MM.1S (cell line): ENCODE results near the gene SUSD3.

ENCODE experiments used
- DNase-seq: peaks from one replicate; pipeline ENCODE4 v3.0.0-alpha.2; 2015
- H2AFZ ChIP-seq: fragments of 300-600 bp; sonication (generic); 2 replicates; pipeline ENCODE4 v1.6.0; 2016; ENCODE audit warnings: antibody characterized with exemption, low read length
- H3F3A ChIP-seq: fragments of 300-600 bp; sonication (generic); 2 replicates; pipeline ENCODE4 v1.6.1; 2016; ENCODE audit warnings: mild to moderate bottlenecking, antibody characterized with exemption, low read length, moderate library complexity, mixed read lengths; ENCODE audit not compliant: insufficient read depth
- H3K27ac ChIP-seq: fragments of 300-600 bp; sonication (generic); 2 replicates; pipeline ENCODE4 v1.5.1; 2016; ENCODE audit warnings: mild to moderate bottlenecking, low read length
- H3K27me3 ChIP-seq: fragments of 300-600 bp; sonication (generic); replicated peaks from 2 replicates; pipeline ENCODE4 v1.6.0; 2016; ENCODE audit warnings: low read length; ENCODE audit not compliant: insufficient read depth
- H3K36me3 ChIP-seq: fragments of 300-600 bp; sonication (generic); replicated peaks from 2 replicates; pipeline ENCODE4 v1.6.1; 2016; ENCODE audit warnings: mild to moderate bottlenecking, low read length, mixed read lengths; ENCODE audit not compliant: insufficient read depth
- H3K4me1 ChIP-seq: fragments of 300-600 bp; sonication (generic); 2 replicates; pipeline ENCODE4 v1.6.1; 2016; ENCODE audit warnings: low read length, mixed read lengths
- H3K4me2 ChIP-seq: fragments of 300-600 bp; sonication (generic); 2 replicates; pipeline ENCODE4 v1.6.0; 2016; ENCODE audit warnings: low read depth, low read length
- H3K4me3 ChIP-seq: fragments of 300-600 bp; sonication (generic); 2 replicates; pipeline ENCODE4 v1.5.1; 2016; ENCODE audit warnings: low read length, mixed read lengths
- H3K79me2 ChIP-seq: fragments of 300-600 bp; sonication (generic); 2 replicates; pipeline ENCODE4 v1.6.1; 2016; ENCODE audit warnings: mixed run types, low read length, mixed read lengths
- H3K9ac ChIP-seq: fragments of 300-600 bp; sonication (generic); 2 replicates; pipeline ENCODE4 v1.6.1; 2016; ENCODE audit warnings: low read length, mixed read lengths
- H3K9me2 ChIP-seq: fragments of 300-600 bp; sonication (generic); replicated peaks from 2 replicates; pipeline ENCODE4 v1.6.1; 2016; ENCODE audit warnings: mild to moderate bottlenecking, low read length, mixed read lengths; ENCODE audit not compliant: insufficient read depth
- H3K9me3 ChIP-seq: fragments of 300-600 bp; sonication (generic); replicated peaks from 2 replicates; pipeline ENCODE4 v1.6.1; 2016; ENCODE audit warnings: mild to moderate bottlenecking, low read length, mixed read lengths; ENCODE audit not compliant: insufficient read depth
- H4K20me1 ChIP-seq: fragments of 300-600 bp; sonication (generic); 2 replicates; pipeline ENCODE4 v1.6.1; 2016; ENCODE audit warnings: mild to moderate bottlenecking, low read length, moderate library complexity, mixed read lengths; ENCODE audit not compliant: insufficient read depth
- CTCF ChIP-seq: fragments of 300-600 bp; sonication (generic); IDR thresholded peaks from 2 replicates; pipeline ENCODE4 v1.5.1; 2016; ENCODE audit warnings: antibody characterized with exemption, low read length, mixed read lengths
- EZH2 ChIP-seq: fragments of 300-600 bp; sonication (generic); optimal IDR thresholded peaks from 2 replicates; pipeline ENCODE3; 2017; ENCODE audit warnings: low read depth, mild to moderate bottlenecking, antibody characterized with exemption, low read length, mixed read lengths
- EZH2phosphoT487 ChIP-seq: fragments of 300-600 bp; sonication (generic); IDR thresholded peaks from 2 replicates; pipeline ENCODE4 v1.6.1; 2018; ENCODE audit warnings: antibody characterized with exemption, low read length

The SUSD3 gene

GRCh38 chr9:93030642-93031628 is 27.6 kb upstream of the SUSD3 start:
- no peaks in the 10 kb centered on the region for H3K36me3 ChIP-seq
- no peak overlapping the region for H3K4me3 ChIP-seq
- no peaks in the 10 kb centered on the region for H3K4me1 ChIP-seq
- no peak for DNase-seq
- H3K79me2 ChIP-seq, result no peaks in the 10 kb centered on the region
- no peaks in the 10 kb centered on the region for H4K20me1 ChIP-seq
- no peaks in the 10 kb centered on the region for H3K27me3 ChIP-seq
- H2AFZ ChIP-seq, result no peak overlapping the region
- no peaks in the 10 kb centered on the region for H3K9me3 ChIP-seq
- H3K9ac ChIP-seq, result no peak overlapping the region
- no peak for TF ChIP-seq EZH2
- TF ChIP-seq EZH2phosphoT487, result no peak
- TF ChIP-seq CTCF, result no peak
- H3K27ac ChIP-seq, result no peak overlapping the region
- H3K4me2 ChIP-seq, result no peak overlapping the region
- H3K9me2 ChIP-seq, result no peaks in the 10 kb centered on the region
- H3F3A ChIP-seq, result no peaks in the 10 kb centered on the region

- Histone ChIP-seq H3K9me3 (no peaks in the 10 kb centered on the region), H3K9ac (no peak overlapping the region), H3K27me3 (no peaks in the 10 kb centered on the region), H3K4me1 (no peaks in the 10 kb centered on the region), H3K36me3 (no peaks in the 10 kb centered on the region), H3K79me2 (no peaks in the 10 kb centered on the region), H3F3A (no peaks in the 10 kb centered on the region), H4K20me1 (no peaks in the 10 kb centered on the region), H3K4me2 (no peak overlapping the region), H2AFZ (no peak overlapping the region), H3K27ac (no peak overlapping the region), H3K9me2 (no peaks in the 10 kb centered on the region), H3K4me3 (no peak overlapping the region)
- TF ChIP-seq EZH2 (no peak), CTCF (no peak), EZH2phosphoT487 (no peak)
- DNase-seq, result no peak
Measured at GRCh38 chr9:93031629-93032430, 26.7 kb upstream of the SUSD3 start.

DNA sequence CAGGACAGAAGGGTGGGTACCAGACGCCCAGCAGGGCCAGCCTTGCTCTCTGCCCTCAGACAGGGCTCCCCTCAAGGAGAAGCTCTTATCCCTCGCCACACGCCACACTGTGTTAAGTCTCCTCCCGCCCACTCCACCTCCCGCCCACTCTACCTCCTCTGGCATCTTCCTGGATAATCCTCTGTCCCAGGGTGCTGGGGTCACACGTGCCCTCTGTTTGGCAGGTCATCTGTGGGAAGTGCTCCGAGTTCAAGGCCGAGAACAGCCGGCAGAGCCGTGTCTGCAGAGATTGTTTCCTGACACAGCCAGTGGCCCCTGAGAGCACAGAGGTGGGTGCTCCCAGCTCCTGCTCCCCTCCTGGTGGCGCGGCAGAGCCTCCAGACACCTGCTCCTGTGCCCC is 26.0 kb upstream of the SUSD3 start:
- Histone ChIP-seq H3K36me3 (no peaks in the 10 kb centered on the region), H3K4me1 (no peaks in the 10 kb centered on the region), H3F3A (no peaks in the 10 kb centered on the region), H3K4me2 (no peak overlapping the region), H3K9ac (no peak overlapping the region), H3K79me2 (no peaks in the 10 kb centered on the region), H3K9me2 (no peaks in the 10 kb centered on the region), H2AFZ (no peak overlapping the region), H3K4me3 (no peak overlapping the region), H3K27ac (no peak overlapping the region), H3K27me3 (no peaks in the 10 kb centered on the region), H4K20me1 (no peaks in the 10 kb centered on the region), H3K9me3 (no peaks in the 10 kb centered on the region)
- DNase-seq, result no peak
- no peak for TF ChIP-seq EZH2phosphoT487
- no peak for TF ChIP-seq CTCF
- no peak for TF ChIP-seq EZH2
